ENCODE data around the gene BCAP29.

DNA sequence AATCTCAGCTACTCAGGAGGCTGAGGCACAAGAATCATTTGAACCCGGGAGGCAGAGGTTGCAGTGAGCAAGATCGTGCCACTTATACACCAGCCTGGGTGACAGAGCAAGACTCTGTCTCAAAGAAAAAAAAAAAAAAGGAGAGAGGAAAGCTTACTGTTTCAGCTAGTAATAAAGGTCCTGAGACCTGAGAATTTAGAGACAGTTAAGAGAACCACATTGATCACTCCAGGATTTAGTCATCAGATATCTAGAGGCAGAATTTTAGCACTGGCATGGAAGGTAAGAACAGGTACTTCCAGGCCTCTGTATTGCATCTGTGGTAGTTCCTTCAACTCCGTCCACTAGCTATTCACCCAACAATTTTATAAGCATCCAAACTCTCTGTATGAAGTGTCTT, 24.2 kb upstream of the BCAP29 start:
- TF ChIP-seq, protein P1, sequence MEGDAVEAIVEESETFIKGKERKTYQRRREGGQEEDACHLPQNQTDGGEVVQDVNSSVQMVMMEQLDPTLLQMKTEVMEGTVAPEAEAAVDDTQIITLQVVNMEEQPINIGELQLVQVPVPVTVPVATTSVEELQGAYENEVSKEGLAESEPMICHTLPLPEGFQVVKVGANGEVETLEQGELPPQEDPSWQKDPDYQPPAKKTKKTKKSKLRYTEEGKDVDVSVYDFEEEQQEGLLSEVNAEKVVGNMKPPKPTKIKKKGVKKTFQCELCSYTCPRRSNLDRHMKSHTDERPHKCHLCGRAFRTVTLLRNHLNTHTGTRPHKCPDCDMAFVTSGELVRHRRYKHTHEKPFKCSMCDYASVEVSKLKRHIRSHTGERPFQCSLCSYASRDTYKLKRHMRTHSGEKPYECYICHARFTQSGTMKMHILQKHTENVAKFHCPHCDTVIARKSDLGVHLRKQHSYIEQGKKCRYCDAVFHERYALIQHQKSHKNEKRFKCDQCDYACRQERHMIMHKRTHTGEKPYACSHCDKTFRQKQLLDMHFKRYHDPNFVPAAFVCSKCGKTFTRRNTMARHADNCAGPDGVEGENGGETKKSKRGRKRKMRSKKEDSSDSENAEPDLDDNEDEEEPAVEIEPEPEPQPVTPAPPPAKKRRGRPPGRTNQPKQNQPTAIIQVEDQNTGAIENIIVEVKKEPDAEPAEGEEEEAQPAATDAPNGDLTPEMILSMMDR (IDR thresholded peaks at IDR 0.05) = no peak
- no peak for TF ChIP-seq POLR2A (IDR thresholded peaks at IDR 0.05)

All from upper lobe of left lung (tissue), 4 donors.